CD4-positive, CD25-positive, alpha-beta regulatory T cell (primary cell): ENCODE measurements around the gene EXOC7. TPM values are rescaled to one million over a fixed set of nuclear protein-coding genes. Genes with fewer than 3 reads are reported as not detected.
"Not testable (repeated sequence)": the region's sequence is repeated elsewhere in the genome, so short reads cannot be mapped to it uniquely, and the experiment has no call there.

Experiments used
- ATAC-seq, 2 donors: fragments of 150-1000 bp; cut with Tn5 transposase; one replicate each; pipeline ENCODE4 v1.10.0; 2021; ENCODE audit warnings: low read depth in 2 of 2, moderate number of reproducible peaks in 2 of 2, moderate library complexity in 1 of 2
- DNase-seq, 3 donors: peaks; one replicate each; pipeline versions ENCODE4 v3.0.0 to v3.0.0-alpha.2; 2012 to 2022; ENCODE audit warnings: mixed read lengths in 1 of 3
- H3K27ac ChIP-seq: one replicate; pipeline ENCODE4 v1.7.0; 2013; ENCODE audit warnings: mild to moderate bottlenecking, low read length; ENCODE audit not compliant: insufficient read depth, poor library complexity, severe bottlenecking
- H3K27me3 ChIP-seq: one replicate; pipeline ENCODE4 v1.7.0; 2013; ENCODE audit warnings: low read length; ENCODE audit not compliant: control insufficient read depth, insufficient read depth
- H3K36me3 ChIP-seq: one replicate; pipeline ENCODE4 v1.7.0; 2013; ENCODE audit warnings: mild to moderate bottlenecking, low read length, moderate library complexity; ENCODE audit not compliant: control insufficient read depth, insufficient read depth
- H3K4me1 ChIP-seq: 2 replicates; pipeline ENCODE4 v1.7.0; 2013; ENCODE audit warnings: mild to moderate bottlenecking, low read length; ENCODE audit not compliant: insufficient read depth, control insufficient read depth, poor library complexity, severe bottlenecking
- H3K4me3 ChIP-seq: one replicate; pipeline ENCODE4 v1.7.0; 2013; ENCODE audit warnings: low read depth, mild to moderate bottlenecking, low read length, moderate library complexity
- H3K9me3 ChIP-seq, 2 experiments: 1 replicate in 1 of 2; 2 replicates in 1 of 2; pipeline ENCODE4 v1.7.0; 2013; ENCODE audit warnings: low read length in 2 of 2, mild to moderate bottlenecking in 1 of 2, moderate library complexity in 1 of 2; ENCODE audit not compliant: control insufficient read depth in 2 of 2
- H3K27ac Mint-ChIP-seq, 3 donors: one replicate each; pipeline ENCODE4 v1.8.0; 2020 to 2022; ENCODE audit warnings: mild to moderate bottlenecking in 3 of 3, mixed read lengths in 3 of 3, moderate library complexity in 2 of 3
- H3K27me3 Mint-ChIP-seq: one replicate; pipeline ENCODE4 v1.8.0; 2022; ENCODE audit warnings: mild to moderate bottlenecking, mixed read lengths
- H3K36me3 Mint-ChIP-seq: one replicate; pipeline ENCODE4 v1.8.0; 2020; ENCODE audit warnings: mixed read lengths
- H3K4me1 Mint-ChIP-seq, 4 donors: one replicate each; pipeline ENCODE4 v1.8.0; 2020 to 2022; ENCODE audit warnings: mixed read lengths in 4 of 4, mild to moderate bottlenecking in 1 of 4
- H3K4me3 Mint-ChIP-seq, 4 donors: one replicate each; pipeline ENCODE4 v1.8.0; 2020 to 2022; ENCODE audit warnings: mild to moderate bottlenecking in 4 of 4, mixed read lengths in 4 of 4, moderate library complexity in 3 of 4
- H3K9me3 Mint-ChIP-seq, 7 donors: one replicate each; pipeline ENCODE4 v1.8.0; 2020 to 2022; ENCODE audit warnings: mixed read lengths in 7 of 7, mild to moderate bottlenecking in 3 of 7, moderate library complexity in 2 of 7
- polyA plus RNA-seq, 4 donors: library from polyadenylated mRNA; unstranded; fragments of 300-500 nt; fragmentation: Illumina TruSeq; gene quantifications; one replicate each; pipeline ENCODE4 v1.2.3, GENCODE V29; 2021
- total RNA-seq: library from RNA; stranded (reverse); gene quantifications from one replicate; pipeline ENCODE4 v1.2.3, GENCODE V29; 2022

EXOC7 gene
- total and polyA plus RNA-seq, 5 donors from 2014 or later: 41.3 to 105 (median 46.8) TPM

- Histone ChIP-seq H3K9me3 (no peaks in the 10 kb centered on the region), H3K4me3 (peak overlapping the region; percentile 88), H3K27me3 (peaks cover 10% of the 10 kb centered on the region), H3K4me1 (peaks cover 53% of the 10 kb centered on the region), H3K27ac (peak overlapping the region; percentile 80), H3K36me3 (peaks cover 17% of the 10 kb centered on the region)
- Mint-ChIP-seq H3K27me3 (peaks cover 26% of the 10 kb centered on the region), H3K9me3 (peaks cover 0 to 1% (median 0%) of the 10 kb centered on the region in 7 donors), H3K4me1 (peaks cover 6 to 58% (median 42%) of the 10 kb centered on the region in 4 donors), H3K4me3 (peak overlapping the region; percentile 87 to 98 (median 96)), H3K27ac (peak overlapping the region; percentile 82 to 98 (median 97)), H3K36me3 (peaks cover 10% of the 10 kb centered on the region)
- DNase-seq: peak in 2 of 3 donors; percentile 37 to 46
- peak; percentile 15 to 17 for ATAC-seq
Measured at GRCh38 chr17:76071531-76072147, 31.9 kb downstream of the EXOC7 start.

GRCh38 chr17:76065775-76066174, 37.8 kb downstream of the EXOC7 start:
- Histone ChIP-seq H3K9me3 (no peaks in the 10 kb centered on the region), H3K27me3 (no peaks in the 10 kb centered on the region), H3K4me3 (no peak overlapping the region), H3K36me3 (peaks cover 64% of the 10 kb centered on the region), H3K4me1 (peaks cover 28% of the 10 kb centered on the region), H3K27ac (no peak overlapping the region)
- peak overlapping the region in 2 of 3 donors; percentile 69 to 75 for H3K27ac Mint-ChIP-seq
- no peaks in the 10 kb centered on the region for H3K9me3 Mint-ChIP-seq
- no peak for DNase-seq
- H3K4me1 Mint-ChIP-seq: peaks cover 10 to 48% (median 31%) of the 10 kb centered on the region in 4 donors
- ATAC-seq: no peak
- H3K27me3 Mint-ChIP-seq: no peaks in the 10 kb centered on the region
- H3K4me3 Mint-ChIP-seq: peak overlapping the region in 2 of 4 donors; percentile 53 to 69
- peaks cover 34% of the 10 kb centered on the region for H3K36me3 Mint-ChIP-seq

- Histone ChIP-seq H3K27ac (peak overlapping the region; percentile 72), H3K4me3 (peak overlapping the region; percentile 70), H3K9me3 (no peaks in the 10 kb centered on the region), H3K4me1 (peaks cover 12% of the 10 kb centered on the region), H3K27me3 (no peaks in the 10 kb centered on the region), H3K36me3 (peaks cover 81% of the 10 kb centered on the region)
- peak; percentile 79 to 81 for ATAC-seq
- no peaks in the 10 kb centered on the region for H3K27me3 Mint-ChIP-seq
- H3K4me3 Mint-ChIP-seq: peak overlapping the region; percentile 20 to 81 (median 50)
- peak overlapping the region; percentile 92 to 96 (median 94) for H3K27ac Mint-ChIP-seq
- H3K36me3 Mint-ChIP-seq: peaks cover 38% of the 10 kb centered on the region
- peak in 2 of 3 donors; percentile 49 to 74 for DNase-seq
- H3K4me1 Mint-ChIP-seq: peaks cover 10 to 38% (median 22%) of the 10 kb centered on the region in 4 donors
- no peaks in the 10 kb centered on the region for H3K9me3 Mint-ChIP-seq
Measured at GRCh38 chr17:76063875-76064546, 39.6 kb downstream of the EXOC7 start.

- H3K4me1 ChIP-seq: not testable (repeated sequence)
- H3K36me3 ChIP-seq: peaks cover 90% of the 10 kb centered on the region
- peaks cover 41% of the 10 kb centered on the region for H3K36me3 Mint-ChIP-seq
Measured at GRCh38 chr17:76058264-76058663, 45.3 kb downstream of the EXOC7 start.

GRCh38 chr17:76056882-76057281, 46.7 kb downstream of the EXOC7 start:
- ATAC-seq: no peak
- peak overlapping the region in 1 of 3 donors; percentile 12 for H3K27ac Mint-ChIP-seq

More at GRCh38 chr17:76058264-76058663, 45.3 kb downstream of the EXOC7 start:
- not testable (repeated sequence) for H3K27me3 ChIP-seq, ATAC-seq, H3K4me3 ChIP-seq, H3K4me1 Mint-ChIP-seq, H3K27me3 Mint-ChIP-seq, H3K27ac ChIP-seq, H3K27ac Mint-ChIP-seq, H3K9me3 Mint-ChIP-seq, H3K4me3 Mint-ChIP-seq, DNase-seq, H3K9me3 ChIP-seq

GRCh38 chr17:76054112-76054476, 49.5 kb downstream of the EXOC7 start:
- peaks cover 45% of the 10 kb centered on the region for H3K36me3 Mint-ChIP-seq
- peak overlapping the region in 1 of 3 donors; percentile 60 for H3K27ac Mint-ChIP-seq

More at GRCh38 chr17:76056882-76057281, 46.7 kb downstream of the EXOC7 start:
- no peaks in the 10 kb centered on the region for H3K9me3 Mint-ChIP-seq
- no peaks in the 10 kb centered on the region for H3K9me3 ChIP-seq
- no peaks in the 10 kb centered on the region for H3K4me1 ChIP-seq
- no peak overlapping the region for H3K4me3 ChIP-seq
- H3K27me3 Mint-ChIP-seq: no peaks in the 10 kb centered on the region
- H3K36me3 ChIP-seq: peaks cover 91% of the 10 kb centered on the region
- peaks cover 41% of the 10 kb centered on the region for H3K36me3 Mint-ChIP-seq
- no peak overlapping the region for H3K4me3 Mint-ChIP-seq
- no peaks in the 10 kb centered on the region for H3K27me3 ChIP-seq
- DNase-seq: no peak
- no peak overlapping the region for H3K27ac ChIP-seq
- peaks cover 0 to 6% (median 3%) of the 10 kb centered on the region in 4 donors for H3K4me1 Mint-ChIP-seq

GRCh38 chr17:76053246-76054111, 50.1 kb downstream of the EXOC7 start:
- no peak overlapping the region for H3K27ac ChIP-seq
- DNase-seq: no peak
- no peaks in the 10 kb centered on the region for H3K9me3 Mint-ChIP-seq
- no peaks in the 10 kb centered on the region for H3K9me3 ChIP-seq
- peaks cover 91% of the 10 kb centered on the region for H3K36me3 ChIP-seq
- peaks cover 0 to 25% (median 16%) of the 10 kb centered on the region in 4 donors for H3K4me1 Mint-ChIP-seq
- ATAC-seq: no peak
- H3K4me3 ChIP-seq: no peak overlapping the region
- H3K36me3 Mint-ChIP-seq: peaks cover 47% of the 10 kb centered on the region
- H3K4me1 ChIP-seq: peaks cover 4% of the 10 kb centered on the region
- H3K27ac Mint-ChIP-seq: peak overlapping the region in 1 of 3 donors; percentile 60
- H3K27me3 ChIP-seq: no peaks in the 10 kb centered on the region
- no peak overlapping the region for H3K4me3 Mint-ChIP-seq
- H3K27me3 Mint-ChIP-seq: no peaks in the 10 kb centered on the region

More at GRCh38 chr17:76054112-76054476, 49.5 kb downstream of the EXOC7 start:
- DNase-seq (no peak), ATAC-seq (no peak)
- Mint-ChIP-seq H3K4me3 (no peak overlapping the region), H3K4me1 (peaks cover 0 to 19% (median 11%) of the 10 kb centered on the region in 4 donors), H3K27me3 (no peaks in the 10 kb centered on the region), H3K9me3 (no peaks in the 10 kb centered on the region)
- H3K9me3 ChIP-seq: no peaks in the 10 kb centered on the region
- peaks cover 3% of the 10 kb centered on the region for H3K4me1 ChIP-seq
- no peaks in the 10 kb centered on the region for H3K27me3 ChIP-seq
- no peak overlapping the region for H3K27ac ChIP-seq
- H3K4me3 ChIP-seq: no peak overlapping the region
- peaks cover 91% of the 10 kb centered on the region for H3K36me3 ChIP-seq
